ENCODE results near the gene RTN4RL1.

Gene RTN4RL1

GRCh38 chr17:2057175-2057759 lies 32.1 kb upstream of the RTN4RL1 start:
- peaks cover 5% of the 10 kb centered on the region for H3K36me3 ChIP-seq (ENCODE audit: control insufficient read depth, insufficient read depth, low read length)
- no peak overlapping the region for H3K4me3 ChIP-seq (ENCODE audit: low read length)
- peaks cover 68% of the 10 kb centered on the region for H3K4me1 ChIP-seq (ENCODE audit: control insufficient read depth, insufficient read depth, low read length)
- no peak overlapping the region for H3K9ac ChIP-seq (ENCODE audit: low read length)
- H3K9me3 ChIP-seq (ENCODE audit: control insufficient read depth, low read length): no peaks in the 10 kb centered on the region
- H3K27me3 ChIP-seq (ENCODE audit: control insufficient read depth, insufficient read depth, low read length): peaks cover 60% of the 10 kb centered on the region

- Histone ChIP-seq H3K27me3 (ENCODE audit: control insufficient read depth, insufficient read depth, low read length) (peaks cover 68% of the 10 kb centered on the region), H3K36me3 (ENCODE audit: control insufficient read depth, insufficient read depth, low read length) (peaks cover 5% of the 10 kb centered on the region), H3K9me3 (ENCODE audit: control insufficient read depth, low read length) (no peaks in the 10 kb centered on the region), H3K9ac (ENCODE audit: low read length) (peak overlapping the region; percentile 47), H3K4me3 (ENCODE audit: low read length) (no peak overlapping the region), H3K4me1 (ENCODE audit: control insufficient read depth, insufficient read depth, low read length) (peaks cover 61% of the 10 kb centered on the region)
Measured at GRCh38 chr17:2056206-2057174, 31.4 kb upstream of the RTN4RL1 start.

GRCh38 chr17:2055292-2056205 lies 30.4 kb upstream of the RTN4RL1 start:
- Histone ChIP-seq H3K9me3 (ENCODE audit: control insufficient read depth, low read length) (no peaks in the 10 kb centered on the region), H3K9ac (ENCODE audit: low read length) (peak overlapping the region; percentile 57), H3K4me1 (ENCODE audit: control insufficient read depth, insufficient read depth, low read length) (peaks cover 52% of the 10 kb centered on the region), H3K36me3 (ENCODE audit: control insufficient read depth, insufficient read depth, low read length) (no peaks in the 10 kb centered on the region), H3K27me3 (ENCODE audit: control insufficient read depth, insufficient read depth, low read length) (peaks cover 72% of the 10 kb centered on the region), H3K4me3 (ENCODE audit: low read length) (no peak overlapping the region)

- Histone ChIP-seq H3K9ac (ENCODE audit: low read length) (peak within 1 kb of the TSS; percentile 57), H3K4me3 (ENCODE audit: low read length) (no peak within 1 kb of the TSS), H3K27me3 (ENCODE audit: control insufficient read depth, insufficient read depth, low read length) (peaks cover 72% of the 10 kb centered on the region), H3K9me3 (ENCODE audit: control insufficient read depth, low read length) (no peaks in the 10 kb centered on the region), H3K4me1 (ENCODE audit: control insufficient read depth, insufficient read depth, low read length) (peaks cover 43% of the 10 kb centered on the region), H3K36me3 (ENCODE audit: control insufficient read depth, insufficient read depth, low read length) (no peaks in the 10 kb centered on the region)
Measured at GRCh38 chr17:2054512-2055291, 29.6 kb upstream of the RTN4RL1 start, which contains the start of gene HIC1. TSS of gene HIC1 (plus strand) at chr17:2055103. CDS start at chr17:2056691, 1,588 bp downstream.

GRCh38 chr17:2054262-2054511 lies 29.1 kb upstream of the RTN4RL1 start:
- Histone ChIP-seq H3K27me3 (ENCODE audit: control insufficient read depth, insufficient read depth, low read length) (peaks cover 69% of the 10 kb centered on the region), H3K9ac (ENCODE audit: low read length) (no peak overlapping the region), H3K4me1 (ENCODE audit: control insufficient read depth, insufficient read depth, low read length) (peaks cover 45% of the 10 kb centered on the region)

GRCh38 chr17:2053380-2054261 lies 28.5 kb upstream of the RTN4RL1 start:
- H3K36me3 ChIP-seq (ENCODE audit: control insufficient read depth, insufficient read depth, low read length): no peaks in the 10 kb centered on the region
- H3K9ac ChIP-seq (ENCODE audit: low read length): no peak overlapping the region
- H3K4me1 ChIP-seq (ENCODE audit: control insufficient read depth, insufficient read depth, low read length): peaks cover 46% of the 10 kb centered on the region
- H3K9me3 ChIP-seq (ENCODE audit: control insufficient read depth, low read length): no peaks in the 10 kb centered on the region
- peaks cover 66% of the 10 kb centered on the region for H3K27me3 ChIP-seq (ENCODE audit: control insufficient read depth, insufficient read depth, low read length)
- no peak overlapping the region for H3K4me3 ChIP-seq (ENCODE audit: low read length)

More at GRCh38 chr17:2054262-2054511, 29.1 kb upstream of the RTN4RL1 start:
- no peaks in the 10 kb centered on the region for H3K9me3 ChIP-seq (ENCODE audit: control insufficient read depth, low read length)
- H3K36me3 ChIP-seq (ENCODE audit: control insufficient read depth, insufficient read depth, low read length): no peaks in the 10 kb centered on the region
- no peak overlapping the region for H3K4me3 ChIP-seq (ENCODE audit: low read length)

GRCh38 chr17:2051933-2052559 lies 26.9 kb upstream of the RTN4RL1 start:
- Histone ChIP-seq H3K4me3 (ENCODE audit: low read length) (no peak overlapping the region), H3K9me3 (ENCODE audit: control insufficient read depth, low read length) (no peaks in the 10 kb centered on the region), H3K4me1 (ENCODE audit: control insufficient read depth, insufficient read depth, low read length) (peaks cover 37% of the 10 kb centered on the region), H3K27me3 (ENCODE audit: control insufficient read depth, insufficient read depth, low read length) (peaks cover 50% of the 10 kb centered on the region), H3K36me3 (ENCODE audit: control insufficient read depth, insufficient read depth, low read length) (no peaks in the 10 kb centered on the region), H3K9ac (ENCODE audit: low read length) (no peak overlapping the region)

GRCh38 chr17:2051061-2051932 lies 26.2 kb upstream of the RTN4RL1 start:
- Histone ChIP-seq H3K36me3 (ENCODE audit: control insufficient read depth, insufficient read depth, low read length) (no peaks in the 10 kb centered on the region), H3K9me3 (ENCODE audit: control insufficient read depth, low read length) (no peaks in the 10 kb centered on the region), H3K4me3 (ENCODE audit: low read length) (no peak overlapping the region), H3K4me1 (ENCODE audit: control insufficient read depth, insufficient read depth, low read length) (peaks cover 31% of the 10 kb centered on the region), H3K27me3 (ENCODE audit: control insufficient read depth, insufficient read depth, low read length) (peaks cover 45% of the 10 kb centered on the region), H3K9ac (ENCODE audit: low read length) (no peak overlapping the region)

- Histone ChIP-seq H3K4me1 (ENCODE audit: control insufficient read depth, insufficient read depth, low read length) (peaks cover 30% of the 10 kb centered on the region), H3K9me3 (ENCODE audit: control insufficient read depth, low read length) (no peaks in the 10 kb centered on the region), H3K27me3 (ENCODE audit: control insufficient read depth, insufficient read depth, low read length) (peaks cover 39% of the 10 kb centered on the region), H3K4me3 (ENCODE audit: low read length) (no peak overlapping the region), H3K9ac (ENCODE audit: low read length) (no peak overlapping the region), H3K36me3 (ENCODE audit: control insufficient read depth, insufficient read depth, low read length) (no peaks in the 10 kb centered on the region)
Measured at GRCh38 chr17:2050300-2051060, 25.3 kb upstream of the RTN4RL1 start.

All from mucosa of stomach (tissue), 1 donor.